DMS153 treated with DMSO at 0.1 percent for 48 hours (cell line): ENCODE results near the gene CDH11.

Source experiments
- DNase-seq: peaks from one replicate; lab custom pipeline; 2025; ENCODE audit not compliant: unreplicated experiment; lab: John Stamatoyannopoulos, UW

CDH11 gene

GRCh38 chr16:65121870-65122723 is at the start of gene CDH11:
Gene CDH11 (minus strand): TSS chr16:65122063. CDS start chr16:65004869, 117,194 bp downstream.
- no peak for DNase-seq

GRCh38 chr16:65154321-65154720 is 32.5 kb upstream of the CDH11 start:
- DNase-seq, result no peak

- DNase-seq, result no peak
Observed at GRCh38 chr16:65153365-65154105, 31.7 kb upstream of the CDH11 start.

- DNase-seq, result no peak
Observed at GRCh38 chr16:65148804-65149203, 26.9 kb upstream of the CDH11 start.

GRCh38 chr16:65142276-65142675 is 20.4 kb upstream of the CDH11 start:
- DNase-seq, result no peak

GRCh38 chr16:65136681-65137080 is 14.8 kb upstream of the CDH11 start:
- no peak for DNase-seq

- DNase-seq, result no peak
Observed at GRCh38 chr16:65126845-65127624, 5.2 kb upstream of the CDH11 start.

- no peak for DNase-seq
Observed at GRCh38 chr16:65125871-65126270, 4.0 kb upstream of the CDH11 start.

- DNase-seq, result no peak
Observed at GRCh38 chr16:65125322-65125721, 3.5 kb upstream of the CDH11 start.

- no peak for DNase-seq
Observed at GRCh38 chr16:65124596-65124995, 2.7 kb upstream of the CDH11 start.

GRCh38 chr16:65124212-65124548 is 2.3 kb upstream of the CDH11 start:
- DNase-seq, result no peak

GRCh38 chr16:65123396-65124211 is 1.7 kb upstream of the CDH11 start:
- no peak for DNase-seq

GRCh38 chr16:65122724-65123395 is 997 bp upstream of the CDH11 start:
- DNase-seq, result no peak

- no peak for DNase-seq
Observed at GRCh38 chr16:65120831-65121721, 787 bp downstream of the CDH11 start.

GRCh38 chr16:65120461-65120830 is 1.4 kb downstream of the CDH11 start:
- no peak for DNase-seq

- DNase-seq, result no peak
Observed at GRCh38 chr16:65119901-65120401, 1.9 kb downstream of the CDH11 start.

GRCh38 chr16:65119435-65119834 is 2.4 kb downstream of the CDH11 start:
- DNase-seq, result no peak

GRCh38 chr16:65118871-65119270 is 3.0 kb downstream of the CDH11 start:
- no peak for DNase-seq

GRCh38 chr16:65117811-65118448 is 3.9 kb downstream of the CDH11 start:
- DNase-seq, result peak; percentile 67
